Lower leg skin (tissue), 3 donors: ENCODE results near the gene JMJD7.

Experiments
- CTCF ChIP-seq, 3 donors: fragments of 450-650 bp; IDR thresholded peaks; one replicate each; pipeline ENCODE4 v1.5.1; 2016; ENCODE audit warnings: antibody characterized with exemption in 3 of 3, mild to moderate bottlenecking in 3 of 3, moderate library complexity in 2 of 3
- POLR2A ChIP-seq, 2 donors: fragments of 450-650 bp; IDR thresholded peaks; one replicate each; pipeline ENCODE4 v1.6.1; 2016 to 2017; ENCODE audit warnings: antibody characterized with exemption in 2 of 2, mild to moderate bottlenecking in 1 of 2, moderate library complexity in 1 of 2

GRCh38 chr15:41856716-41857115 lies 28.8 kb downstream of the JMJD7 start:
- no peak for TF ChIP-seq CTCF (IDR thresholded peaks at IDR 0.05)
- TF ChIP-seq POLR2A (IDR thresholded peaks at IDR 0.05), result no peak
